RWPE1 (cell line): ENCODE measurements around the gene CUEDC2.
A peak's percentile ranks its signal among the peaks of the same experiment; 100 is the strongest.

Experiments used
- CTCF ChIA-PET: fragments of 350-600 bp; sonication (Branson Sonifier 250); formaldehyde crosslinking; extraction: SDS; loops from one replicate; lab custom pipeline; 2021; lab: Yijun Ruan, JAX
- POLR2A ChIA-PET: fragments of 400-600 bp; formaldehyde crosslinking; extraction: SDS; loops from one replicate; lab custom pipeline; 2020; ENCODE audit warnings: antibody characterized with exemption; ENCODE audit not compliant: low non-redundant PET; lab: Yijun Ruan, JAX
- DNase-seq: peaks from one replicate; pipeline ENCODE4 v3.0.0; 2012; ENCODE audit warnings: low spot score
- H3K27ac ChIP-seq: fragments of 450-650 bp; 2 replicates; pipeline ENCODE4 v1.5.1; 2017
- CTCF ChIP-seq: fragments of 450-650 bp; conservative IDR thresholded peaks from 2 replicates; pipeline ENCODE4 v1.5.1; 2017; ENCODE audit warnings: low read depth, mild to moderate bottlenecking

Gene CUEDC2

GRCh38 chr10:102405632-102406031 is 26.7 kb downstream of the CUEDC2 start:
- POLR2A ChIA-PET, result no interaction called here
- H3K27ac ChIP-seq, result no peak overlapping the region
- DNase-seq, result no peak
- CTCF ChIA-PET, result interaction anchor here (0.6 to 8.9 kb wide), 4 partner anchors 11 to 412 kb away, joined by 4 to 79 read pairs (median 29); partner anchors contain the start of gene FBXL15
- TF ChIP-seq CTCF, result no peak

- ChIA-PET POLR2A (no interaction called here), CTCF (interaction anchor here (1.1 to 8.9 kb wide), 6 partner anchors 11 to 236 kb away, joined by 3 to 79 read pairs (median 14); partner anchors contain the start of genes CUEDC2 and FBXL15)
- DNase-seq, result no peak
- H3K27ac ChIP-seq, result no peak overlapping the region
- TF ChIP-seq CTCF, result no peak
These were observed 27.2 kb downstream of the CUEDC2 start for GRCh38 chr10:102405108-102405571.

- POLR2A ChIA-PET, result no interaction called here
- TF ChIP-seq CTCF, result no peak
- peak overlapping the region; percentile 6; the same call in 1 of the 2 replicates for H3K27ac ChIP-seq
- CTCF ChIA-PET, result interaction anchor here (0.6 to 8.9 kb wide), 9 partner anchors 10 to 1138 kb away, joined by 3 to 79 read pairs (median 7); partner anchors contain the start of genes CUEDC2 and FBXL15
- DNase-seq, result no peak
These were observed 27.8 kb downstream of the CUEDC2 start for GRCh38 chr10:102404361-102405107.

- ChIA-PET POLR2A (no interaction called here), CTCF (interaction anchor here (0.6 to 8.9 kb wide), 13 partner anchors 9 to 210 kb away, joined by 3 to 79 read pairs (median 5); partner anchors contain the start of genes CUEDC2, FBXL15 and PSD)
- no peak for DNase-seq
- TF ChIP-seq CTCF, result no peak
- H3K27ac ChIP-seq, result peak overlapping the region; percentile 85
These were observed 29.3 kb downstream of the CUEDC2 start for GRCh38 chr10:102403115-102403514.

GRCh38 chr10:102402512-102402896 is 29.9 kb downstream of the CUEDC2 start:
- CTCF ChIA-PET, result interaction anchor here (0.7 to 8.9 kb wide), 6 partner anchors 9 to 172 kb away, joined by 3 to 79 read pairs (median 5); partner anchors contain the start of gene FBXL15
- POLR2A ChIA-PET, result no interaction called here
- DNase-seq, result no peak
- H3K27ac ChIP-seq, result peak overlapping the region; percentile 85
- no peak for TF ChIP-seq CTCF

GRCh38 chr10:102401735-102402511 is 30.5 kb downstream of the CUEDC2 start:
- DNase-seq, result peak; percentile 94
- no peak for TF ChIP-seq CTCF
- ChIA-PET CTCF (interaction anchor here (0.7 to 8.9 kb wide), 5 partner anchors 8 to 171 kb away, joined by 3 to 79 read pairs (median 5); partner anchors contain the start of gene FBXL15), POLR2A (no interaction called here)
- H3K27ac ChIP-seq, result peak overlapping the region; percentile 85
